Mesodermal cell (in vitro differentiated cells): ENCODE results near the gene ITGA2.

ENCODE experiments used
- H3K27ac ChIP-seq: 2 replicates; pipeline ENCODE4 v1.7.0; 2013; ENCODE audit warnings: mild to moderate bottlenecking, low read depth, low read length, moderate library complexity; ENCODE audit not compliant: severe bottlenecking
- H3K36me3 ChIP-seq: 2 replicates; pipeline ENCODE4 v1.7.1; 2013; ENCODE audit warnings: mild to moderate bottlenecking, low read length, moderate library complexity; ENCODE audit not compliant: control insufficient read depth, insufficient read depth
- H3K4me1 ChIP-seq: one replicate; pipeline ENCODE4 v1.7.1; 2013; ENCODE audit warnings: mild to moderate bottlenecking, low read length; ENCODE audit not compliant: insufficient read depth, control insufficient read depth, poor library complexity, severe bottlenecking
- H3K4me3 ChIP-seq: 2 replicates; pipeline ENCODE4 v1.7.0; 2013; ENCODE audit warnings: low read length, control low read depth, mild to moderate bottlenecking; ENCODE audit not compliant: insufficient read depth, poor library complexity, severe bottlenecking; ENCODE audit errors: extremely low read depth
- H3K9me3 ChIP-seq: 2 replicates; pipeline ENCODE4 v1.7.1; 2013; ENCODE audit warnings: mild to moderate bottlenecking, low read length, moderate library complexity; ENCODE audit not compliant: control insufficient read depth
- WGBS, 2 experiments: methylation state at CpG; one replicate each; pipeline ENCODE4 v1.1.5; 2013; ENCODE audit warnings: missing lambda C conversion rate in 2 of 2; ENCODE audit not compliant: insufficient coverage in 2 of 2; 5-methylcytosine and 5-hydroxymethylcytosine counted together

The ITGA2 gene

GRCh38 chr5:53073348-53073747 is 84.2 kb downstream of the ITGA2 start:
- Histone ChIP-seq H3K4me3 (no peak overlapping the region), H3K9me3 (no peaks in the 10 kb centered on the region), H3K27ac (no peak overlapping the region), H3K36me3 (peaks cover 75% of the 10 kb centered on the region), H3K4me1 (no peaks in the 10 kb centered on the region)
- 88 to 89% methylated on average over 1 to 2 of the region's 2 CpGs for WGBS, 2 experiments

- Histone ChIP-seq H3K9me3 (no peaks in the 10 kb centered on the region), H3K36me3 (peaks cover 75% of the 10 kb centered on the region), H3K27ac (no peak overlapping the region), H3K4me1 (no peaks in the 10 kb centered on the region), H3K4me3 (no peak overlapping the region)
- 100% methylated on average over 1 of the region's 2 CpGs; no CpG with 5 or more reads in 1 of the 2 experiments for WGBS, 2 experiments
Measured at GRCh38 chr5:53076014-53076583, 86.9 kb downstream of the ITGA2 start.

GRCh38 chr5:53080271-53080670 is 91.1 kb downstream of the ITGA2 start:
- WGBS, 2 experiments = 92 to 96% methylated on average over 3 to 4 of the region's 4 CpGs
- no peaks in the 10 kb centered on the region for H3K9me3 ChIP-seq
- no peaks in the 10 kb centered on the region for H3K4me1 ChIP-seq
- H3K36me3 ChIP-seq = peaks cover 93% of the 10 kb centered on the region
- no peak overlapping the region for H3K27ac ChIP-seq
- H3K4me3 ChIP-seq = no peak overlapping the region

- peaks cover 88% of the 10 kb centered on the region for H3K36me3 ChIP-seq
- no peak overlapping the region for H3K27ac ChIP-seq
- no peaks in the 10 kb centered on the region for H3K4me1 ChIP-seq
- H3K9me3 ChIP-seq = no peaks in the 10 kb centered on the region
- no peak overlapping the region for H3K4me3 ChIP-seq
Measured at GRCh38 chr5:53083927-53084326, 94.8 kb downstream of the ITGA2 start.

GRCh38 chr5:53084546-53085255 is 95.5 kb downstream of the ITGA2 start:
- WGBS, 2 experiments = 96% methylated on average over 3 of the region's 4 CpGs
- H3K4me3 ChIP-seq = no peak overlapping the region
- no peaks in the 10 kb centered on the region for H3K9me3 ChIP-seq
- peaks cover 90% of the 10 kb centered on the region for H3K36me3 ChIP-seq
- no peaks in the 10 kb centered on the region for H3K4me1 ChIP-seq
- H3K27ac ChIP-seq = no peak overlapping the region

- H3K9me3 ChIP-seq = no peaks in the 10 kb centered on the region
- no CpG with 5 or more reads among the region's 1 CpG for WGBS, 2 experiments
- H3K4me3 ChIP-seq = no peak overlapping the region
- H3K36me3 ChIP-seq = peaks cover 87% of the 10 kb centered on the region
- H3K27ac ChIP-seq = no peak overlapping the region
- H3K4me1 ChIP-seq = peaks cover 3% of the 10 kb centered on the region
Measured at GRCh38 chr5:53087171-53087570, 98.0 kb downstream of the ITGA2 start.

- Histone ChIP-seq H3K4me3 (no peak overlapping the region), H3K36me3 (peaks cover 87% of the 10 kb centered on the region), H3K4me1 (peaks cover 3% of the 10 kb centered on the region), H3K27ac (no peak overlapping the region), H3K9me3 (no peaks in the 10 kb centered on the region)
- 67 to 83% methylated on average over 1 of the region's 1 CpG for WGBS, 2 experiments
Measured at GRCh38 chr5:53087621-53088121, 98.5 kb downstream of the ITGA2 start.

- Histone ChIP-seq H3K9me3 (no peaks in the 10 kb centered on the region), H3K27ac (no peak overlapping the region), H3K4me1 (peaks cover 3% of the 10 kb centered on the region), H3K4me3 (no peak overlapping the region), H3K36me3 (peaks cover 69% of the 10 kb centered on the region)
- 100% methylated on average over 1 to 3 of the region's 4 CpGs for WGBS, 2 experiments
Measured at GRCh38 chr5:53089481-53089991, 100.4 kb downstream of the ITGA2 start.

GRCh38 chr5:53090229-53090628 is 101.1 kb downstream of the ITGA2 start:
- 82 to 92% methylated on average over 2 to 4 of the region's 5 CpGs for WGBS, 2 experiments
- Histone ChIP-seq H3K4me1 (peaks cover 3% of the 10 kb centered on the region), H3K4me3 (no peak overlapping the region), H3K9me3 (no peaks in the 10 kb centered on the region), H3K27ac (no peak overlapping the region), H3K36me3 (peaks cover 67% of the 10 kb centered on the region)

- peaks cover 63% of the 10 kb centered on the region for H3K36me3 ChIP-seq
- WGBS, 2 experiments = no CpG with 5 or more reads among the region's 2 CpGs
Measured at GRCh38 chr5:53091289-53091688, 102.1 kb downstream of the ITGA2 start.

GRCh38 chr5:53092242-53092641 is 103.1 kb downstream of the ITGA2 start:
- Histone ChIP-seq H3K27ac (no peak overlapping the region), H3K4me1 (peaks cover 3% of the 10 kb centered on the region), H3K36me3 (peaks cover 62% of the 10 kb centered on the region), H3K9me3 (no peaks in the 10 kb centered on the region), H3K4me3 (no peak overlapping the region)
- WGBS, 2 experiments = 69% methylated on average over 2 of the region's 2 CpGs; no CpG with 5 or more reads in 1 of the 2 experiments

More at GRCh38 chr5:53091289-53091688, 102.1 kb downstream of the ITGA2 start:
- Histone ChIP-seq H3K4me3 (no peak overlapping the region), H3K4me1 (peaks cover 3% of the 10 kb centered on the region), H3K27ac (no peak overlapping the region), H3K9me3 (no peaks in the 10 kb centered on the region)
